Ectodermal cell (in vitro differentiated cells): ENCODE results near the gene DDX4.
A peak's percentile ranks its signal among the peaks of the same experiment; 100 is the strongest.
"Not testable (repeated sequence)": the region's sequence is repeated elsewhere in the genome, so short reads cannot be mapped to it uniquely, and the experiment has no call there.

Source experiments
- H3K27ac ChIP-seq: 2 replicates; pipeline ENCODE4 v1.7.0; 2013; ENCODE audit warnings: mild to moderate bottlenecking, low read depth, low read length; ENCODE audit not compliant: insufficient read depth, poor library complexity, severe bottlenecking
- H3K27me3 ChIP-seq: 2 replicates; pipeline ENCODE4 v1.7.0; 2013; ENCODE audit warnings: mild to moderate bottlenecking, low read length; ENCODE audit not compliant: insufficient read depth, control insufficient read depth, poor library complexity, severe bottlenecking
- H3K36me3 ChIP-seq: one replicate; pipeline ENCODE4 v1.7.0; 2013; ENCODE audit warnings: low read length; ENCODE audit not compliant: control insufficient read depth, insufficient read depth
- H3K4me1 ChIP-seq: one replicate; pipeline ENCODE4 v1.7.0; 2013; ENCODE audit warnings: low read length; ENCODE audit not compliant: control insufficient read depth, insufficient read depth
- H3K4me3 ChIP-seq: 2 replicates; pipeline ENCODE4 v1.7.0; 2013; ENCODE audit warnings: low read depth, low read length, control low read depth; ENCODE audit not compliant: insufficient read depth
- H3K9me3 ChIP-seq: 2 replicates; pipeline ENCODE4 v1.7.0; 2013; ENCODE audit warnings: mild to moderate bottlenecking, low read length, moderate library complexity; ENCODE audit not compliant: control insufficient read depth
- WGBS, 2 experiments: methylation state at CpG; one replicate each; pipeline ENCODE4 v1.1.7; 2013; ENCODE audit warnings: missing lambda C conversion rate in 2 of 2; 5-methylcytosine and 5-hydroxymethylcytosine counted together

DDX4 gene

GRCh38 chr5:55702598-55703345 lies 35.1 kb upstream of the DDX4 start:
- Histone ChIP-seq H3K4me3 (no peak overlapping the region), H3K4me1 (no peaks in the 10 kb centered on the region), H3K27me3 (no peaks in the 10 kb centered on the region), H3K9me3 (no peaks in the 10 kb centered on the region), H3K27ac (no peak overlapping the region), H3K36me3 (no peaks in the 10 kb centered on the region)
- WGBS, 2 experiments, result 100% methylated on average over 1 of the region's 1 CpG; no CpG with 5 or more reads in 1 of the 2 experiments

- H3K4me1 ChIP-seq, result peaks cover under 1% of the 10 kb centered on the region
- no peak overlapping the region for H3K4me3 ChIP-seq
Observed at GRCh38 chr5:55706230-55706629, 31.6 kb upstream of the DDX4 start.

GRCh38 chr5:55708732-55709131 lies 29.1 kb upstream of the DDX4 start:
- Histone ChIP-seq H3K27me3 (no peaks in the 10 kb centered on the region), H3K4me3 (no peak overlapping the region), H3K36me3 (no peaks in the 10 kb centered on the region), H3K4me1 (peaks cover 4% of the 10 kb centered on the region), H3K9me3 (no peaks in the 10 kb centered on the region), H3K27ac (no peak overlapping the region)

More at GRCh38 chr5:55706230-55706629, 31.6 kb upstream of the DDX4 start:
- no peak overlapping the region for H3K27ac ChIP-seq
- H3K36me3 ChIP-seq, result no peaks in the 10 kb centered on the region
- no peaks in the 10 kb centered on the region for H3K9me3 ChIP-seq
- H3K27me3 ChIP-seq, result no peaks in the 10 kb centered on the region

GRCh38 chr5:55711507-55712022 lies 26.3 kb upstream of the DDX4 start:
- peaks cover 4% of the 10 kb centered on the region for H3K4me1 ChIP-seq
- H3K27ac ChIP-seq, result no peak overlapping the region
- no peaks in the 10 kb centered on the region for H3K9me3 ChIP-seq
- WGBS, 2 experiments, result 19 to 20% methylated on average over 18 of the region's 18 CpGs
- no peaks in the 10 kb centered on the region for H3K27me3 ChIP-seq
- H3K4me3 ChIP-seq, result peak overlapping the region; percentile 84
- H3K36me3 ChIP-seq, result no peaks in the 10 kb centered on the region

- Histone ChIP-seq H3K27ac (peak within 1 kb of the TSS; percentile 16), H3K4me1 (peaks cover 4% of the 10 kb centered on the region)
- WGBS, 2 experiments, result 1% methylated on average over 55 of the region's 55 CpGs
Observed at GRCh38 chr5:55712023-55712859, 25.6 kb upstream of the DDX4 start, which contains the start of gene SLC38A9. TSS of gene SLC38A9 (minus strand) at chr5:55712324. CDS start at chr5:55697958, 14,366 bp downstream.

GRCh38 chr5:55713871-55714270 lies 24.0 kb upstream of the DDX4 start:
- 91 to 98% methylated on average over 3 of the region's 3 CpGs for WGBS, 2 experiments

More at GRCh38 chr5:55712023-55712859, 25.6 kb upstream of the DDX4 start, which contains the start of gene SLC38A9:
- Histone ChIP-seq H3K36me3 (no peaks in the 10 kb centered on the region), H3K4me3 (peak within 1 kb of the TSS; percentile 84), H3K27me3 (no peaks in the 10 kb centered on the region), H3K9me3 (no peaks in the 10 kb centered on the region)

GRCh38 chr5:55714339-55714738 lies 23.5 kb upstream of the DDX4 start:
- H3K4me3 ChIP-seq, result no peak overlapping the region
- H3K4me1 ChIP-seq, result peaks cover 4% of the 10 kb centered on the region
- H3K9me3 ChIP-seq, result no peaks in the 10 kb centered on the region
- 76 to 81% methylated on average over 1 of the region's 1 CpG for WGBS, 2 experiments
- no peaks in the 10 kb centered on the region for H3K27me3 ChIP-seq
- no peak overlapping the region for H3K27ac ChIP-seq
- H3K36me3 ChIP-seq, result no peaks in the 10 kb centered on the region

More at GRCh38 chr5:55713871-55714270, 24.0 kb upstream of the DDX4 start:
- no peak overlapping the region for H3K4me3 ChIP-seq
- no peaks in the 10 kb centered on the region for H3K36me3 ChIP-seq
- H3K9me3 ChIP-seq, result no peaks in the 10 kb centered on the region
- H3K27ac ChIP-seq, result no peak overlapping the region
- H3K4me1 ChIP-seq, result peaks cover 4% of the 10 kb centered on the region
- H3K27me3 ChIP-seq, result no peaks in the 10 kb centered on the region

GRCh38 chr5:55714749-55715148 lies 23.1 kb upstream of the DDX4 start:
- Histone ChIP-seq H3K4me3 (no peak overlapping the region), H3K27me3 (no peaks in the 10 kb centered on the region), H3K36me3 (no peaks in the 10 kb centered on the region), H3K4me1 (peaks cover 4% of the 10 kb centered on the region), H3K9me3 (no peaks in the 10 kb centered on the region), H3K27ac (no peak overlapping the region)
- 91 to 95% methylated on average over 5 of the region's 6 CpGs for WGBS, 2 experiments

- Histone ChIP-seq H3K4me3 (no peak overlapping the region), H3K36me3 (no peaks in the 10 kb centered on the region), H3K27ac (no peak overlapping the region), H3K27me3 (no peaks in the 10 kb centered on the region), H3K4me1 (peaks cover 4% of the 10 kb centered on the region), H3K9me3 (no peaks in the 10 kb centered on the region)
- WGBS, 2 experiments, result 86 to 88% methylated on average over 6 of the region's 6 CpGs
Observed at GRCh38 chr5:55715519-55716078, 22.3 kb upstream of the DDX4 start.

- not testable (repeated sequence) for H3K9me3 ChIP-seq, H3K27ac ChIP-seq, H3K36me3 ChIP-seq, H3K4me3 ChIP-seq, H3K27me3 ChIP-seq, H3K4me1 ChIP-seq
- 58 to 61% methylated on average over 2 of the region's 2 CpGs for WGBS, 2 experiments
Observed at GRCh38 chr5:55719026-55719425, 18.8 kb upstream of the DDX4 start.
